Suppressor macrophage (primary cell): ENCODE data around the gene LUC7L3.

ENCODE experiments used
- DNase-seq, 4 experiments: peaks; one replicate each; pipeline ENCODE4 v3.0.0-alpha.2; 2020 to 2022

LUC7L3 gene

DNA sequence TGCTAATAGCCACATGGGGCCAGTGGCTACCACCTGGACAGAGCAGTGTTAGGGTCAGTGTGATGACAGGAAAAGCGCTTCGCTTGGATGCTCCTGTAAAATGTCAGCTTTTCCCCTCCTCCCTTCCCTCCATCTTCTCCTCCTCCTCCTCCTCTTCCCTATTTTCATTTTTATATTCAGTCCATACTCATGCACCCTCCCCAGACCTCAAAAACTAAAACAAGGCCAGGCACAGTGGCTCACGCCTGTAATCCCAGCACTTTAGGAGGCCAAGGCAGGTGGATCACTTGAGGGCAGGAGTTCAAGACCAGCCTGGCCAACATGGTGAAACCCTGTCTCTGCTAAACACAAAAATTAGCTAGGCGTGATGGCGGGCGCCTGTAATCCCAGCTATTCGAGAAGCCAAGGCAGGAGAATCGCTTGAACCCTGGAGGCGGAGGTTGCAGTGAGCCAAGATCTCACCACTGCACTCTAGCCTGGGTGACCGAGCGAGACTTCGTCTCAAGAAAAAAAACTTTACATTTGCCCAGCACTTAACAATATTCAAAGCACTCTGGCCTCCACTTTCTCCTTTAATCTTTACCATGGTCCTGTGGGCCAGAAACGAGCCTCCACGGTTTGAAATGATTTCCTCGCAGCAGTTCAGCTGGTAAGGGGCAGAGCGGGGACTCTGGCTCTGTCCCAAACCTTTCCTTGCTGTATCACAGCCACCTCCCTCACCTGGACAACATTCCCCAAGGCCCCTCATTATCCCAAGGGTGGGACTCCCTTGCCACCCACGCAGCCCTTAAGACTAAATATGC, 33.5 kb upstream of the LUC7L3 start:
- no peak for DNase-seq

- no peak for DNase-seq
Measured at GRCh38 chr17:50686494-50687199, 32.8 kb upstream of the LUC7L3 start.

- DNase-seq: no peak
Measured at GRCh38 chr17:50687200-50688066, 32.0 kb upstream of the LUC7L3 start.

DNA sequence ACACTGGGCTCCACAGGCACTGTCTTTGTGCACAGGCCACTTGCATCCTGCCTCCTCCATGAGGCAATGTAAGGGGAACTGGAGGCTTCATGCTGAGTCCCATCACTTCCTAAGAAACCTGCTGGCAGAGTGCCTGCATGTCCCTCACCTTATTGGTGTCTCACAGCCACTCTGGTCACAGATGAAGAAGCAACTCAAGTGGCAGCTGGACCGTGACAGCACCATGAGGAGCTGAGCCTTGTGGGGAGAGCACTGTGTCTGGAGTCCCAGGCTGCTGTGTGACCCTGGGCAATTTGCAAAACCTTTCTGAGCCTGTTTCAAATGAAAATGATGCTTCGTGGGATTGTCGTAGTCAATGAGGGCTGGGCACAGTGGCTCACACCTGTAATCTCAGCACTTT, 31.2 kb upstream of the LUC7L3 start:
- DNase-seq: no peak

- peak; percentile 27 to 40 (median 33) for DNase-seq
Measured at GRCh38 chr17:50689251-50689650, 30.2 kb upstream of the LUC7L3 start.

GRCh38 chr17:50689956-50690886, 29.2 kb upstream of the LUC7L3 start:
- DNase-seq: no peak

- no peak for DNase-seq
Measured at GRCh38 chr17:50690887-50691549, 28.4 kb upstream of the LUC7L3 start.

DNA sequence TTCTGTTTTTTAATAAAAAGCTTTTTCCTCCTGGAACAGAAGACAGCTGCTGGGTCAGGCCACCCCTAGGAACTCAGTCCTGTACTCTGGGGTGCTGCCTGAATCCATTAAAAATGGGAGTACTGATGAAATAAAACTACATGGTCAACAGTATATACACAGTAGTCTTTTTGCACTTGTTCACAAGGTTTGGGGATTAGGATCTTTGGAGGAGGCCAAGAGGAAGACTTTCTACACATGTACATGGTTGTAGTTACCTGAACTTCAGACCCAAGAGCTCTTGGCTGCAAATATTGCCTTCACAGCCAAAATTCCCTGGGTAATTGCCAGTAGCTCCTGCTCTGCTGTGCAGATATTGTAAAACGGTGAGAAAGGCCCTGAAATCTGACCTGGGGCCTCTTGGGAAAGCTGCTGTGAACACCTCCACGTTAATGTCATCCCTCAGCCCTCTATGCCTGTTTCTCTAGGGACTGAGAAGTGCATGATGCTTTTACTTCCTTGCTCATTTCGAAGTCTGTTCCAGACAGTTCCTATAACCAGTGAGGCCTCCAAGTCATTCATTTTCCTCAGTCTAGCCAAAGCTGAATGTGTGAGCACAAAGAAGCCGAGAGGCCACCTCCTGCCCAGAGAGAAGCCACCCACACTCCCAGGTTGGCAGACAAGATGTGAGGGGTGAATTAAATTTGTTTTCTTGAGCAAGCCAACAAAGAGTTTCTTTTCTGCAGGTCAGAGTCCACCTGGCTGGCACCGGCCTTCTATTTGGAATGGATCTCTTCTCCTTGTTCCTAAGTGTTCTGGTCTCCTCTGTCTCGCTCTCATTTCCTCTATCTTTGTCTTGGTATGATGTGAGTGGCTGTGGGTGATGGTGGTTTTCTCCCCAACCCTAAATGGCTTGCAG, 27.6 kb upstream of the LUC7L3 start:
- no peak for DNase-seq

- DNase-seq: no peak
Measured at GRCh38 chr17:50692448-50693035, 26.9 kb upstream of the LUC7L3 start.

- no peak for DNase-seq
Measured at GRCh38 chr17:50693036-50693682, 26.2 kb upstream of the LUC7L3 start.

DNA sequence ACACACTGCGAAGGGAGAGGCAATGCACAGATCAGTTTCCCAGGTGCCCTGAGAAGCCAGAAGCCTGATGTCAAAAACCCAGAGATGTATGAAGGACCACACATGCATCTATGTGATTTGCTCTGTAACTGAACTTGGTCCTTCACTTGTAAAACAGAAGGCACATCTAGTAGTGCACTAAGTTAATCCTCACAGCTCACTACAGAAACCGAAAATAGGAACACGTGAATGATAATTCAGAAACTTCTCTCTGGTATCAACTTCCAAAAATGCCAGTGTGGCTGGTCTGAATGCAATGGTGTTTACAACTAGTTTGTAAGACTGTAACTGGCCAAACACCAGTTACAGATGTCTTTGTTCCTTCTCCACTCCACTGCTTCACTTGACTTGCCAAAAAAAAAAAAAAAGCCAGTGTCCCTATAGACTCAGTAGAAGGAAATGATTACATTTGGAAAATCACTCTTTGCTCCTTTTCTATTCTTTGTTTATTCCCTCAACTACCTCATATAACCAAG, 23.0 kb upstream of the LUC7L3 start:
- no peak for DNase-seq

- no peak for DNase-seq
Measured at GRCh38 chr17:50697062-50697461, 22.3 kb upstream of the LUC7L3 start.

GRCh38 chr17:50697663-50698272, 21.6 kb upstream of the LUC7L3 start:
- no peak for DNase-seq

- DNase-seq: no peak
Measured at GRCh38 chr17:50699410-50699809, 20.0 kb upstream of the LUC7L3 start.

DNA sequence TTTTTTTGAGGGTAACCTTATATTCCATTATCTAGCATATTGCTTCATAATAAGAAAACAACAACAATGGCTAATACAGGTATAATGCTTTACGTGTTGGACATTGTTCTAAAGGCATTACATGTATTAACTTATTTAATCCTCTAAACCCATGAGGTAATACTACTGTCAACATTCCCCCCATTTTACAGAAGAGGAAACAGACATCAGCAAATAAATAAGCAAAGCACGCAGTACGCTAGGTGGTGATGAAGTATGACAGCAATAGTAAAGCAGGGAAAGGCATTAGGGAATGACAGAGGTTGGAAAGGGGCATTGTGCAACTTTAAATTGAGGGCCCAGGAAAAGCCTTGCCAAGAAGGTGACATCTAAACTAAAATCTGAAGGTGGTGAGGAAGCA, 16.2 kb upstream of the LUC7L3 start:
- no peak for DNase-seq

- peak; percentile 95 to 96 (median 96) for DNase-seq
Measured at GRCh38 chr17:50707289-50708049, 11.9 kb upstream of the LUC7L3 start, which contains the start of gene ANKRD40. TSS of gene ANKRD40 (minus strand) at chr17:50707914. CDS start at chr17:50707654, 260 bp downstream.
